CD4-positive, alpha-beta T cell treated with Interleukin-4 for 4 hours (primary cell): ENCODE results near the gene PPP1R2.
A peak's percentile ranks its signal among the peaks of the same experiment; 100 is the strongest.
"Not testable (repeated sequence)": the region's sequence is repeated elsewhere in the genome, so short reads cannot be mapped to it uniquely, and the experiment has no call there.

ENCODE experiments used
- DNase-seq: peaks from one replicate; pipeline ENCODE4 v3.0.0-alpha.2; 2020

The PPP1R2 gene

DNA sequence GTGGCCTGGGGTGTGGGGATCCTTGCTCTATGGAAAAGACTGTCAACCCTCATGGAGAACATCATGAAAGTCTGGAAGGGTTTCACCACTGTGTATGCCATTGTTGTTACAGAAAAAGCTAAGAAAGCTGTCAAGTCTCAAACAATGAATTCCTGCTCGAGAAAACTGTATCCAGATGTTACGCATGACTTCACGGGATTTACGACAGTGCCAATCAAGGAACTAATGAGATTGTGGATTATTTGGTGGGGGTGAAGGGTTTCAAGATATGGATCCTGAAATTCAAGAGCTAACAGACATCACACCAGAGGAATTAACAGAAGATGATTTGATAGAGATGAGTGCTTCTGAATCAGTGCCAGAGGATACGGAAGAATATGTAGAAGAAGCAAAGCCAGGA is 7.8 kb downstream of the PPP1R2 start:
- DNase-seq, result no peak

DNA sequence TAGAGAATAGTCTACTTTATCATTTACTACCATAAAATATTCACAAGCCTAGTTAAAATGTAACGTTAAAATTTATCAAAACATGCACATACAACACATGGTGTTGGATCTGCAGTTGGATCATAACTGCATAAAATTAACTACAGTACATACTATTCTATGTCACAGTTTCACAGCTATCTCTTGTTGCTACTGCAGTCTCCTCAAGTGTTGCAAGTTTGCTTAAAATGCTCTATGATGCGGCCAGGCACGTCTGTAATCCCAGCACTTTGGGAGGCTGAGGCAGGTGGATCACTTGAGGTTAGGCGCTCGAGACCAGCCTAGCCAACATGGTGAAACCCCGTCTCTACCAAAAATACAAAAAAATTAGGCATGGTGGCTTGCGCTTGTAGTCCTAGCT is 10.3 kb downstream of the PPP1R2 start:
- DNase-seq, result no peak

GRCh38 chr3:195532345-195532744 is 10.8 kb downstream of the PPP1R2 start:
- DNase-seq, result no peak

DNA sequence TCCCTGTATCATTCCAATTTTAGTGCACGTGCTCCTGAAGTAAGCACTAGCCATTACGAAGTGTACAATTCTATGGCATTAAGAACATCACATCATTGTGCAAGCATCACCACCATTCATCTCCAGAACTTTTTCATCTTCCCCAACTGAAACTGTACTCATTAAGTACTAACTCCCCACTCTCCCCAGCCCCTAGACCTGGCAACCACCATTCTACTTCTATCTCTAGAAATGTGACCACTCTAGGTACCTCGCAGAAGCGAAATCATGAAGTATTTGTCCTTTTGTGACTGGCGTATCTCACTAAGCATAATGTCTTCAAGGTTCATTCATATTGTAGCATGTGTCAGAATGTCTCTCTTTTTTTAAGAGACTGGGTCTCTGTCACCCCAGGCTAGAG is 11.4 kb downstream of the PPP1R2 start:
- DNase-seq, result no peak

DNA sequence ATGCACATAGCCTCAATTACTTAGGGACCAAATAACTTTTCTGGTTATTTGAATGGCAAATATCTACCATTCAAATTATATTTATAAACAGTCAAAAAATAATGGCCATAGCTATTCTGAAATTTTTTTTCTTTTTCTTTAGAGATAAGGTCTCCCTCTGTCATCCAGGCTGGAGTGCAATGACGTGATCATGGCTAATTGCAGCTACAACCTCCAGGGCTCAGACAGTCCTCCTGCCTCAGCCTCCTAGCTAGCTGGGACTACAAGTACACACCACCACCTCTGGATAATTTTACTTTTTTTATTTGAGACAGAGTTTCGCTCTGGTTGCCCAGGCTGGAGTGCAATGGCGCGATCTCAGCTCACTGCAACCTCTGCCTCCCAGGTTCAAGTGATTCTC is 16.6 kb downstream of the PPP1R2 start:
- no peak for DNase-seq

DNA sequence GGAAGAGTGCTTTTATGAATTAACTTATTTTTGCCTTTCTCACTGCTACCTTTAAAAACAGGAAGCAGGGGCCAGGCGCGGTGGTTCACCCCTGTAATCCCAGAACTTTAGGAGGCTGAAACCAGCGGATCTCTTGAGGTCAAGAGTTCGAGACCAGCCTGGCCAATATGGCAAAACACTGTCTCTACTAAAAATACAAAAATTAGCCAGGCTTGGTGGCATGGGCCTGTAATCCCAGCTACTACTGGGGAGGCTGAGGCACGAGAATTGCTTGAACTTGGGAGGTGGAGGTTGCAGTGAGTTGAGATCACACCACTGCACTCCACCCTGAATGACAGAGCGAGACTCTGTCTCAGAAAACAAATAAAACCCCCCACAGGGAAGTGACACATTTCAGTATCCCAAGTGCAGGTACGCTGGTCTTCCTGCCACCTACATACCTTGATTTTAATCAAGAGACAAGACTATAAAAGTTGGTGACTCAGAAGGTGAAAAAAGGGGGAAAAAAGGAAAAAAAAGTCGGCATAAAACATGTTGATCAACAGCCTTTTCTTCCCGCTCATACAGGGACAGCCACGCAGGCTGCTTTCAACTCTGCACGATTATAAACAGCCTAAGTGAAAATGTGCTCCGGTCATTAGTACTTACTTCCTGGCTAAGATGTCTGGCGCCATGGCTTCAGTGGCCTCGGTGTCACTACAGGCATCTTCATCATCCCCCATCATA is 18.8 kb downstream of the PPP1R2 start:
- peak; percentile 52 for DNase-seq

- peak; percentile 53 for DNase-seq
These were observed 20.7 kb downstream of the PPP1R2 start for GRCh38 chr3:195522254-195523023.

- no peak for DNase-seq
These were observed 26.1 kb downstream of the PPP1R2 start for GRCh38 chr3:195517030-195517429.

DNA sequence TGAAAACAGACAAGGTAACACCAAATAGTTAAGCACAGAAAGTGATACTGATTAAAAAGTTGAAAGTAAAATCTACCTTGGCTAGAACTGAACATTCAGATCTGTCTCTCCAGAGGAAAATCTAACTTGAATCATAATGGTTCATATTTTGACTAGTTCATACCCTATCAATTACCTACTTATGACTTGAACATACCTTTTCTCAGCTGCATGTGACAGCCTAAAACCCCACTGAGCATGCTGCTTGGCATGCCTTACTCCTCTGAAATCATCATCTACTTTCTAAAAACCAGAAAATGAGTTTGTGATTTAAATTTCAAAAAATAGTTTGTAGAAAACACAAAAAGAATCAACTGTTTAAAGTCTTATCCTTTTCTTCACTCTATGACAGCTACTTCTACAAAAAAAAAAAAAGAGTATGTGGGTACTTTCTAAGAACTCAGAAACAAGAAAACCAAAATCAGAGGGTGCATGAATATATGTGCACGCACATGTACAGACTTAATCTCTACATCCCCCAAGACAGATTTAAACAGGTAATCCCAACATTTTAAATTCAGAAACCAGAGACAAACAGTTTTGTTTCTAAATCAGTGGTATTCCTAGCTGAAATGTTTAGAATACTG is 28.4 kb downstream of the PPP1R2 start:
- not testable (repeated sequence) for DNase-seq

DNA sequence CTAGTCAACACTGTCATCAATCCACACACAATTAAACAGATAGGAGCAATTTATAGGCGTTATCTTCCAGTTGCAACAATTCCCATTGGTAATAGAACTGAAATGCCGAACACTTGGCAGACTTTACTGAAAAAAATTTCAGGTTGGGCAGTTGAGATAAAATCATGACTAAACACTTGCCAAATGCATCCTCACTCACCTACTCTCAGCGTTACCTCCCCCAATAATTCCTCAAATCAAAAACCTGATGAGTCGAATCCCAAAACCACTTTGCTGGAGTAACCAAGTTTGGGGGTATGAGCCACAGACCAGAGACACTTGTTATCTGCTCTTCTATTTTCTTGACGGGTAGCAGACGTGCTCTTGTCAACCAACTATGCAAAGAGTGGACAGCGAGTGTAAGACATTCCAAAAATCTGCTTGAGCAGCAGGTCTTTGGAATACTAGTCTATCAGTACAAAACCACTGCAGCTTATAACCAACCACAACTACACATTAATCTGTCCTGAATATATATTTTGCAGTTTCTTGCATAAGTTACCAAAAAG is 30.3 kb downstream of the PPP1R2 start:
- DNase-seq, result no peak

DNA sequence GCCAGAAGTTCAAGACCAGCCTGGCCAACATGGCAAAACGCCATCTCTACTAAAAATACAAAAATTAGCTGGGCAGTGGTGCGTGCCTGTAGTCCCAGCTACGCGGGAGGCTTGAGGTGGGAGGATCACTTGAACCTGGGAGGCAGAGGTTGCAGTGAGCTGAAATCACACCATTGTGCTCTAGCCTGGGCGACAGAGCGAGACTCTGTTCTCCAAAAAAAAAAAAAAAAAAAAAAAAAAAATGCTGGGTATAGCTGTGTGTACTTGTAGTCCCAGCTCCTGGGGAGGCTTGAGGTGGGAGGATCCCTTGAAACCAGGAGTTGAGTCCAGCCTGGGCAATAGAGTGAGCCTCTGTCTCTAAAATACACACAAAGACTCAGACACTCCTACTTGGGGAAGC is 32.0 kb downstream of the PPP1R2 start:
- DNase-seq, result no peak

DNA sequence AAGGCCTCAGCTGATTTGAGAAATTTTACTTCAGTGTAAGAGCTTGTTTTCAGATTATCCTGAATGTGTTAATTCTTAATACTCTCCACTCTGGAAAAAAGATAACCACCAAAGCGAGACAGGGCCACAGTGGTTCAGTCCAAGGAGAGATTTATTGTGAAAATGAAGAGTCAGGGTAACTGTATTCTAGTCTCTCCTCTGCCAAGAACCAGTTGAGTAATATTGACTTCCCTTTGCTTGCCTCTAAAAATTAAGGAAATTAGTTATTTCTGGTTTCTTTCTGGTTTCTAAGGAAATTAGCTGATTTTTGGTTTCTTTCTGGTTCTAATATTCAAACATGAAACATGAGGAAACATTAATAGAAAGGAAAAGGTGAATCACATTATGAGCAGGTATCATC is 34.9 kb downstream of the PPP1R2 start:
- DNase-seq, result no peak

DNA sequence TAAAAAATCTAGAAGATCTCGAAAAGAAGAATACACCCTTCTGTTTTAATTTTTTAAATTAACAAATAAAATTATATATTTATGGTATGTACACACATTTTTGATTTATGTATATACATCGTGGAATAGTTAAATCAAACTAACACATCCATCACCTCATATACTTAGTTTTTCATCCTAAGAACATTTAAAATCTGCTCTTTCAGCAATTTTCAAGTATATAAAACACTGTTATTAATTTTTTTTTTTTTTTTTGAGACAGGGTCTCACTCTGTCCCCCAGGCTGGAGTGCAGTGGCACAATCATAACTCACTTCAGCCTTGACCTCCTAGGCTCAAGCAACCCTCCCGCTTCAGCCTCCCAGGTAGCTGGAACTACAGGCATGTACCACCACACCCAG is 67.5 kb downstream of the PPP1R2 start:
- DNase-seq, result no peak

- not testable (repeated sequence) for DNase-seq
These were observed 68.0 kb downstream of the PPP1R2 start for GRCh38 chr3:195475116-195475515.

- DNase-seq, result no peak
These were observed 74.3 kb downstream of the PPP1R2 start for GRCh38 chr3:195468841-195469240.

DNA sequence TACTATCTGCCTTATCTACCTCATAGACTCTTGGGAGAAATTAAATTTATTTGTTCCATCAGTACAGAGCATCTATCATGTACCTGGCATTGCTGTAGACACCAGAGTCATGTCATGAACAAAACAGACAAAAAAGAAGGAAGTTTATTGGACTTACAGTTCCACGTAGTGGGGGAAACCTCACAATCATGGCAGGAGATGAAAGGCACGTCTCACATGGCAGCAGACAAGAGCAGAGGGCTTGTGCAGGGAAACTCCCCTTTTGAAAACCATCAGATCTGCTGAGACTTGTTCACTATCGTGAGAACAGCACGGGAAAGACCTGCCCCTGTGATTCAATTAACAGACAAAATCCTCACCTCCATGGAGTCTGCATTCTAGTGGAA is 74.7 kb downstream of the PPP1R2 start:
- DNase-seq, result no peak

DNA sequence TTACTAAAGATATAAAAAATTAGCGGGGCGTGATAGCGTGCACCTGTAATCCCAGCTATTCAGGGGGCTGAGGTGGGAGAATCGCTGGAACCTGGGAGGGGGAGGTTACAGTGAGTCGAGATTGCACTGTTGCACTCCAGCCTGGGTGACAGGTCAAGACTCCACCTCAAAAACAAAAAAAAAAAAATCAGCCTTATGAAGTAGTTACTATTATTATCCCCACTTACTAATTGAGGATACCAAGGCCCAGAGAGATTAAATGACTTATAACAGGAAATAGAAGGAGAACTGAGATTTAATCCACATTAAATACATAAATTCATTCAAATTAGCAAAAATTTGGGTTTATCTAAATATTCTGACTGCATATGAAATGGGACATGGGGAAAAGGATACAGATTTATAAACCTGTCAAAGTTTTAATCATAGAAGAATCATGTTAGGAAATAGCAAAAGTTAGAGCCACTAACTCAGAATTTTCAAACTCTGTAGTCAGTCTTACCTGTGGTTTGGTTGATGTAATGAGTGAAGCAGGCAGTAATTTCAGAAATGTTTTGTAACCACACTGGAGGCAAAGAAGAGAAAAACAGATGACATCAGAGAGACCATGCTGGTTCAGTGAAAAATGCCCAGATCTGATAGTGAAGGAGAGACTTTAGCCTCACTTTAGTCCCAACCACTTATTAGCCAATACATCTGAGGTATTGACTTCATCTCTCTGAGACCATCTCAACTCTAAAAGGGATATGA is 75.3 kb downstream of the PPP1R2 start:
- no peak for DNase-seq

DNA sequence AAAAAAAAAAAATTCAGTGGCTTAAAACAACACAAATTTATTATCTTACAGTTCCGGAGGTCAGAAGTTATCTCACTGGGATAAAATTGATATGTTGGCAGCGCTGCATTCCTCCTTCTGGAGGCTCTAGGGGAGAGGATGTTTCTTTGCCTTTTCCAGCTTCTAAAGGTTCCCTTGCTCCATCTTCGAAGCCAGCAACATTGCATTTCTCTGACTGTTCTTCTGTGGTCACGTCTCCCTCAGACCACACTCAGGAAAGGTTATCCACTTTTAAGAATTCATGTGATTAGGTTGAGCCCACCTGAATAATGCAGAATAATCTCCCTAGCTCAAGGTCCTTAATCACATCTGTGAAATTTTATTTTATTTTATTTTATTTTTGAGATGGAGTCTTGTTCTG is 76.9 kb downstream of the PPP1R2 start:
- no peak for DNase-seq
